ENCODE measurements around the gene KRTAP10-9.

DNA sequence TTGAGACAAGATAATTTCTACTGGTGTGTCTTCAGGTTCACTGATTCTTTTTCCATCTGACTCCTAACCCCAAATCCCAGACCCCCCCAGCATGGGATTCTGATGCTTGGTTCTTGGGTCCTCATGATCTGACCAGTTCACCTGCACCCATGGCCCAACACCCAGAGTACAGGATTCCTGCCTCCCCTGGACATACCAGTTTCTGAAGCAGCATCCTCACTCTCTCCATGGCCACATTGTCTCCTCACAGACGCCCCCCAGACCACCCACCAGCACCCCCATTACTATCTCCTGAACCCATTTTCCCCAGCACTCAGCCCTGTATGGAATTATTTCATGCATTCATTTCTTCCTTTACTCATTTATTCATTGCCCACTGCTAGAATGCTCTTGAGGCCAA, 30.0 kb downstream of the KRTAP10-9 start:
- TF ChIP-seq POLR2A (IDR thresholded peaks at IDR 0.05): no peak
- TF ChIP-seq, protein P1, sequence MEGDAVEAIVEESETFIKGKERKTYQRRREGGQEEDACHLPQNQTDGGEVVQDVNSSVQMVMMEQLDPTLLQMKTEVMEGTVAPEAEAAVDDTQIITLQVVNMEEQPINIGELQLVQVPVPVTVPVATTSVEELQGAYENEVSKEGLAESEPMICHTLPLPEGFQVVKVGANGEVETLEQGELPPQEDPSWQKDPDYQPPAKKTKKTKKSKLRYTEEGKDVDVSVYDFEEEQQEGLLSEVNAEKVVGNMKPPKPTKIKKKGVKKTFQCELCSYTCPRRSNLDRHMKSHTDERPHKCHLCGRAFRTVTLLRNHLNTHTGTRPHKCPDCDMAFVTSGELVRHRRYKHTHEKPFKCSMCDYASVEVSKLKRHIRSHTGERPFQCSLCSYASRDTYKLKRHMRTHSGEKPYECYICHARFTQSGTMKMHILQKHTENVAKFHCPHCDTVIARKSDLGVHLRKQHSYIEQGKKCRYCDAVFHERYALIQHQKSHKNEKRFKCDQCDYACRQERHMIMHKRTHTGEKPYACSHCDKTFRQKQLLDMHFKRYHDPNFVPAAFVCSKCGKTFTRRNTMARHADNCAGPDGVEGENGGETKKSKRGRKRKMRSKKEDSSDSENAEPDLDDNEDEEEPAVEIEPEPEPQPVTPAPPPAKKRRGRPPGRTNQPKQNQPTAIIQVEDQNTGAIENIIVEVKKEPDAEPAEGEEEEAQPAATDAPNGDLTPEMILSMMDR (IDR thresholded peaks at IDR 0.05): no peak

All from Peyer's patch (tissue), 4 donors.